H9 (cell line): ENCODE measurements around the gene FHOD3. TPM values are rescaled to one million over a fixed set of nuclear protein-coding genes. Genes with fewer than 3 reads are reported as not detected.

Source experiments
- DNase-seq: peaks from one replicate; pipeline ENCODE4 v3.0.0-alpha.2; 2017
- H2AFZ ChIP-seq: one replicate; pipeline ENCODE4 v1.6.1; 2013; ENCODE audit warnings: mild to moderate bottlenecking, low read length, control low read depth, moderate library complexity
- H2AK5ac ChIP-seq: 2 replicates; pipeline ENCODE4 v1.6.1; 2013; ENCODE audit warnings: low read length, control low read depth, mixed read lengths; ENCODE audit not compliant: insufficient read length
- H2BK120ac ChIP-seq: one replicate; pipeline ENCODE4 v1.6.1; 2013; ENCODE audit warnings: low read depth, mild to moderate bottlenecking, low read length, control low read depth, inconsistent platforms; ENCODE audit not compliant: poor library complexity, severe bottlenecking
- H2BK12ac ChIP-seq: 2 replicates; pipeline ENCODE4 v1.6.1; 2013; ENCODE audit warnings: low read length, control low read depth, mixed read lengths, low read depth; ENCODE audit not compliant: insufficient read length
- H2BK15ac ChIP-seq: 2 replicates; pipeline ENCODE4 v1.6.1; 2013; ENCODE audit warnings: low read depth, low read length, control low read depth
- H2BK20ac ChIP-seq: one replicate; pipeline ENCODE4 v1.6.1; 2013; ENCODE audit warnings: low read depth, mild to moderate bottlenecking, low read length, control low read depth, inconsistent platforms; ENCODE audit not compliant: poor library complexity, severe bottlenecking
- H2BK5ac ChIP-seq: 2 replicates; pipeline ENCODE4 v1.6.1; 2013; ENCODE audit warnings: low read length, control low read depth, mixed read lengths; ENCODE audit not compliant: insufficient read length
- H3K14ac ChIP-seq: 2 replicates; pipeline ENCODE4 v1.6.1; 2013; ENCODE audit warnings: low read length, control low read depth; ENCODE audit not compliant: insufficient read depth
- H3K18ac ChIP-seq: 2 replicates; pipeline ENCODE4 v1.6.1; 2013; ENCODE audit warnings: low read depth, mild to moderate bottlenecking, mixed read lengths, low read length, control low read depth; ENCODE audit not compliant: insufficient read length
- H3K23ac ChIP-seq: 2 replicates; pipeline ENCODE4 v1.6.1; 2013; ENCODE audit warnings: low read length, control low read depth, mixed read lengths, low read depth; ENCODE audit not compliant: insufficient read length
- H3K23me2 ChIP-seq: 2 replicates; pipeline ENCODE4 v1.6.1; 2013; ENCODE audit warnings: low read depth, mild to moderate bottlenecking, mixed read lengths, low read length, control low read depth; ENCODE audit not compliant: insufficient read length, poor library complexity, severe bottlenecking
- H3K27ac ChIP-seq: 2 replicates; pipeline ENCODE4 v1.5.1; 2013; ENCODE audit warnings: low read length, control low read depth, mixed read lengths, low read depth; ENCODE audit not compliant: insufficient read length
- H3K27me3 ChIP-seq: 2 replicates; pipeline ENCODE4 v1.6.1; 2013; ENCODE audit warnings: low read length, control low read depth, inconsistent platforms; ENCODE audit not compliant: insufficient read depth
- H3K4ac ChIP-seq: 2 replicates; pipeline ENCODE4 v1.6.1; 2013; ENCODE audit warnings: low read depth, mild to moderate bottlenecking, control low read depth, inconsistent platforms, low read length, moderate library complexity
- H3K4me1 ChIP-seq: 2 replicates; pipeline ENCODE4 v1.6.1; 2013; ENCODE audit warnings: low read length, control low read depth, inconsistent platforms; ENCODE audit not compliant: insufficient read depth
- H3K4me2 ChIP-seq: 2 replicates; pipeline ENCODE4 v1.6.1; 2013; ENCODE audit warnings: low read length, control low read depth, mixed read lengths; ENCODE audit not compliant: insufficient read length, insufficient read depth
- H3K56ac ChIP-seq: 2 replicates; pipeline ENCODE4 v1.6.1; 2013; ENCODE audit warnings: low read depth, mild to moderate bottlenecking, mixed read lengths, low read length, control low read depth; ENCODE audit not compliant: insufficient read length
- H3K79me1 ChIP-seq: 2 replicates; pipeline ENCODE4 v1.6.1; 2013; ENCODE audit warnings: low read depth, mild to moderate bottlenecking, moderate library complexity, low read length, control low read depth, inconsistent platforms; ENCODE audit not compliant: insufficient read depth, poor library complexity, severe bottlenecking
- H3K79me2 ChIP-seq: 2 replicates; pipeline ENCODE4 v1.6.1; 2013; ENCODE audit warnings: low read length, control low read depth, inconsistent platforms; ENCODE audit not compliant: insufficient read depth
- H3K9ac ChIP-seq: 2 replicates; pipeline ENCODE4 v1.6.1; 2013; ENCODE audit warnings: low read length, control low read depth, mixed read lengths; ENCODE audit not compliant: insufficient read length; ENCODE audit errors: extremely low read depth
- H3K9me3 ChIP-seq: one replicate; pipeline ENCODE4 v1.6.1; 2013; ENCODE audit warnings: low read depth, low read length, inconsistent platforms; ENCODE audit not compliant: control insufficient read depth
- H3T11ph ChIP-seq: one replicate; pipeline ENCODE4 v1.6.1; 2013; ENCODE audit warnings: mild to moderate bottlenecking, low read length, control low read depth, inconsistent platforms
- H4K20me1 ChIP-seq: one replicate; pipeline ENCODE4 v1.6.1; 2013; ENCODE audit not compliant: control insufficient read depth, insufficient read length, insufficient read depth
- H4K5ac ChIP-seq: 2 replicates; pipeline ENCODE4 v1.6.1; 2013; ENCODE audit warnings: low read depth, mild to moderate bottlenecking, mixed read lengths, low read length, control low read depth; ENCODE audit not compliant: insufficient read length
- H4K8ac ChIP-seq: replicated peaks from 2 replicates; pipeline ENCODE4 v1.6.1; 2013; ENCODE audit warnings: low read length, control low read depth, mixed read lengths, low read depth; ENCODE audit not compliant: insufficient read length
- H4K91ac ChIP-seq: 2 replicates; pipeline ENCODE4 v1.6.1; 2013; ENCODE audit warnings: low read depth, mild to moderate bottlenecking, moderate library complexity, mixed read lengths, low read length, control low read depth; ENCODE audit not compliant: insufficient read length
- H3K27ac Mint-ChIP-seq, 3 experiments: 2 replicates in 2 of 3; 3 replicates in 1 of 3; pipeline ENCODE4 v1.8.0; 2020 to 2021; ENCODE audit warnings: mixed read lengths in 3 of 3, mild to moderate bottlenecking in 1 of 3, moderate library complexity in 1 of 3
- H3K27me3 Mint-ChIP-seq: 2 replicates; pipeline ENCODE4 v1.8.0; 2021; ENCODE audit warnings: low read depth, mild to moderate bottlenecking, moderate library complexity, mixed read lengths
- H3K36me3 Mint-ChIP-seq, 3 experiments: 2 replicates in 2 of 3; 3 replicates in 1 of 3; pipeline ENCODE4 v1.8.0; 2020 to 2021; ENCODE audit warnings: low read depth in 3 of 3, mixed read lengths in 3 of 3; ENCODE audit not compliant: insufficient read depth in 1 of 3
- H3K4me1 Mint-ChIP-seq, 2 experiments: 2 replicates each; pipeline ENCODE4 v1.8.0; 2020; ENCODE audit warnings: mixed read lengths in 2 of 2
- H3K4me3 Mint-ChIP-seq, 2 experiments: 2 replicates in 1 of 2; 3 replicates in 1 of 2; pipeline ENCODE4 v1.8.0; 2020 to 2021; ENCODE audit warnings: mild to moderate bottlenecking in 2 of 2, mixed read lengths in 2 of 2, moderate library complexity in 1 of 2
- H3K9me3 Mint-ChIP-seq, 2 experiments: 2 replicates in 1 of 2; 3 replicates in 1 of 2; pipeline ENCODE4 v1.8.0; 2020; ENCODE audit warnings: mild to moderate bottlenecking in 2 of 2, mixed read lengths in 2 of 2, moderate library complexity in 1 of 2
- WGBS: extraction: QIAGEN DNeasy Blood & Tissue Kit; methylation state at CpG from one replicate; pipeline ENCODE4 v1.1.7; 2013; ENCODE audit warnings: missing lambda C conversion rate, low lambda C conversion rate, mixed read lengths; ENCODE audit not compliant: insufficient read length; ENCODE audit errors: extremely low coverage; 5-methylcytosine and 5-hydroxymethylcytosine counted together
- total RNA-seq: library from RNA; stranded (reverse); gene quantifications from 2 replicates; pipeline ENCODE4 v1.2.1, GENCODE V29; 2021
- TF ChIP-seq, protein P1 (sequence below): fragments of 200-600 bp; sonication (generic); conservative IDR thresholded peaks from 3 replicates; pipeline ENCODE4 v1.8.0; 2021; ENCODE audit warnings: antibody characterized with exemption, mild to moderate bottlenecking

Gene FHOD3
- total RNA-seq, 1 experiment from 2014 or later = 8.0 TPM

DNA sequence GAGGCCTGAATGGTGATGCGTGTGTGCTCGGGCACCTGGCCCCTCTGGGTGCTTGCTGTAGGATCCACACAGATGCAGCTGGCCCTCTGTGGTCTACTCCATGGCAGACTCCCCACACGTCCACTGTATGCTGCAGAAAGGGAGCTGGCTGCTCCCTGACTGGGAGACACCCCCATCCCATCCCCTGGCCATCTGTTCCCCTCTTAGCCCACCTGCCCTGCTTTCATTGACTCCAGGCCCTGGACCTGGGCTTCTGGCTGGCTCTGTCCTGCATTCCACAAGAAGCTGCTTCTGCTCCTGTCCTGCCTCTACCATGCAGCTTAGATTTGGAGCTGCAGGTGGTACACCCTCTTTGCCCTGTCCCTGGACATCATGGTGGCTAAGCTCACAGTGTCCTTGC, 80.1 kb downstream of the FHOD3 start:
- Histone ChIP-seq H2BK5ac (no peak overlapping the region), H4K20me1 (no peaks in the 10 kb centered on the region), H2BK12ac (no peak overlapping the region), H3K18ac (no peak overlapping the region), H2BK20ac (no peak overlapping the region), H3K4me1 (no peaks in the 10 kb centered on the region), H4K91ac (no peak overlapping the region), H3K23ac (no peak overlapping the region), H4K5ac (no peak overlapping the region), H3K79me1 (no peaks in the 10 kb centered on the region), H3K79me2 (no peaks in the 10 kb centered on the region), H3K14ac (no peak overlapping the region; the same call in 1 of the 2 replicates), H3K9me3 (no peaks in the 10 kb centered on the region), H3K27me3 (no peaks in the 10 kb centered on the region), H2BK120ac (no peak overlapping the region), H3K9ac (no peak overlapping the region), H3K4me2 (no peak overlapping the region), H4K8ac (no peak overlapping the region), H3K23me2 (no peaks in the 10 kb centered on the region), H3K56ac (no peak overlapping the region), H3T11ph (no peak overlapping the region), H2AK5ac (no peak overlapping the region), H3K27ac (no peak overlapping the region), H2BK15ac (no peak overlapping the region), H2AFZ (no peak overlapping the region), H3K4ac (no peak overlapping the region)
- H3K27me3 Mint-ChIP-seq = peaks cover 2% of the 10 kb centered on the region
- WGBS = no CpG with 5 or more reads among the region's 3 CpGs
- TF ChIP-seq, protein P1, sequence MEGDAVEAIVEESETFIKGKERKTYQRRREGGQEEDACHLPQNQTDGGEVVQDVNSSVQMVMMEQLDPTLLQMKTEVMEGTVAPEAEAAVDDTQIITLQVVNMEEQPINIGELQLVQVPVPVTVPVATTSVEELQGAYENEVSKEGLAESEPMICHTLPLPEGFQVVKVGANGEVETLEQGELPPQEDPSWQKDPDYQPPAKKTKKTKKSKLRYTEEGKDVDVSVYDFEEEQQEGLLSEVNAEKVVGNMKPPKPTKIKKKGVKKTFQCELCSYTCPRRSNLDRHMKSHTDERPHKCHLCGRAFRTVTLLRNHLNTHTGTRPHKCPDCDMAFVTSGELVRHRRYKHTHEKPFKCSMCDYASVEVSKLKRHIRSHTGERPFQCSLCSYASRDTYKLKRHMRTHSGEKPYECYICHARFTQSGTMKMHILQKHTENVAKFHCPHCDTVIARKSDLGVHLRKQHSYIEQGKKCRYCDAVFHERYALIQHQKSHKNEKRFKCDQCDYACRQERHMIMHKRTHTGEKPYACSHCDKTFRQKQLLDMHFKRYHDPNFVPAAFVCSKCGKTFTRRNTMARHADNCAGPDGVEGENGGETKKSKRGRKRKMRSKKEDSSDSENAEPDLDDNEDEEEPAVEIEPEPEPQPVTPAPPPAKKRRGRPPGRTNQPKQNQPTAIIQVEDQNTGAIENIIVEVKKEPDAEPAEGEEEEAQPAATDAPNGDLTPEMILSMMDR = no peak
- no peaks in the 10 kb centered on the region for H3K36me3 Mint-ChIP-seq
- no peaks in the 10 kb centered on the region for H3K9me3 Mint-ChIP-seq
- H3K4me1 Mint-ChIP-seq = peaks cover 5 to 6% of the 10 kb centered on the region in 2 experiments
- DNase-seq = no peak
- no peak overlapping the region; a peak in 1 of 7 replicates for H3K27ac Mint-ChIP-seq
- no peak overlapping the region for H3K4me3 Mint-ChIP-seq
